ENCODE data around the gene GABRP. TPM values are rescaled to one million over a fixed set of nuclear protein-coding genes. Genes with fewer than 3 reads are reported as not detected.

Gene GABRP
- polyA plus RNA-seq, 1 donor from 2014 or later: not detected

DNA sequence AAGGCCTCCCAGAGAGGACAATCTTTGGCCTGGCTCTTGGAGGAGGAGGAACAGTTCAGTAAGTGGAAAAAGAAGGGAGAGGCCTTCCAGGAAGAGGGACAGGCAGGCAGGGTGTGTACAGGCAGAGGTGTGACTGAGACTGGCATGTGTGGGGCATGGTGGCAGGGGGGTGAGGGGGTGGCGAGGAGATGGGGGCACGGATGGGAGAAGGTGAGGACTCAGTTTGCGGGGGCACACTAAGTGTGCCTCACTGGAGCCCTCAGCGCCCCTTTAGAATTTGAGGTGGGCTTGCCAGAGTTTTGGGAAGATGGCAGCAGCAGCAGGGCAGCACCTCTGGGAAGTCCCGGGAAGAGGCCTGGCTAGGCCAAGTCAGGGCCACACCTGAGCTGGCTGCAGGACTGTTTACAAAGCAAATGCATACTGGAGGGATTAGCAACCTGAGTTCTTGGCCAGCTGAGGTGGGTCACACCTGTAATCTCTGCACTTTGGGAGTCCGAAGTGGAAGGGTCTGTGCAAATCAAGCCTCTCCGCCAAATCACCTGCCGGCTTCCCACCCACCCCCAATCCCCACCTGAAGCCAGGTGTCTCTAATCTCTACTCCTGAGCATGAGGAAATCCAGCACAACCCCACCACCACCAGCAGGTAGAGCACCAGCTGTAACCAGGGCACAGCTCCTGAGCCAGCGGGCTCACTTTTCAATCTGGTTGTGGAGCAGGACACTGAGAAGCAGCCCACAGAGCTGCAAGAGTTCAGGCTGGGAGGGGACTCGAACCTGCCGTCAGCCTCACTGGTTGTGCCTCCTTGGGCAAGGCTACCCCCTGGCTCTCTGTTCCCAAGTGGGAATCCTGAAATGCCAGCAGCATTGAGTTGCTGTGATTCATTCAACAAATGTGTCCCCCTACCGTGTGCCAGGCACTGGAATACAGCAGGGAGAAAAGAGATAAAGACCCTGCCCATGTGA lies 10.2 kb upstream of the GABRP start:
- Histone ChIP-seq H2AFZ (ENCODE audit: low read depth, low read length) (no peak overlapping the region), H3K27me3 (ENCODE audit: insufficient read depth, low read depth, low read length) (no peaks in the 10 kb centered on the region), H3K9me2 (ENCODE audit: insufficient read depth, low read length) (no peaks in the 10 kb centered on the region), H3K9me3 (ENCODE audit: low read length) (no peaks in the 10 kb centered on the region), H3K4me3 (ENCODE audit: low read length) (no peak overlapping the region), H3K9ac (ENCODE audit: low read length) (no peak overlapping the region), H4K20me1 (ENCODE audit: insufficient read depth) (no peaks in the 10 kb centered on the region), H3K79me2 (replicated peaks; ENCODE audit: insufficient read depth, low read length) (no peaks in the 10 kb centered on the region), H3F3A (ENCODE audit: insufficient read depth, low read length, poor library complexity, severe bottlenecking) (no peaks in the 10 kb centered on the region), H3K36me3 (ENCODE audit: insufficient read depth, low read length) (no peaks in the 10 kb centered on the region), H3K27ac (ENCODE audit: low read length) (no peak overlapping the region), H3K4me2 (ENCODE audit: low read length) (no peak overlapping the region)
- TF ChIP-seq EZH2 (IDR thresholded peaks at IDR 0.05; ENCODE audit: borderline replicate concordance, insufficient read depth, low read length, poor library complexity, severe bottlenecking) (no peak), TAF1 (IDR thresholded peaks at IDR 0.05; ENCODE audit: low read depth) (no peak), SMC3 (conservative IDR thresholded peaks at IDR 0.05; ENCODE audit: poor library complexity) (no peak), CTCF (IDR thresholded peaks at IDR 0.05; ENCODE audit: poor library complexity, severe bottlenecking) (no peak), POLR2AphosphoS5 (IDR thresholded peaks at IDR 0.05) (no peak), EP300 (conservative IDR thresholded peaks at IDR 0.05; ENCODE audit: poor library complexity, severe bottlenecking) (no peak), RAD21 (conservative IDR thresholded peaks at IDR 0.05) (no peak), MXI1 (conservative IDR thresholded peaks at IDR 0.05; ENCODE audit: poor library complexity, severe bottlenecking) (no peak)
- TF ChIP-seq, protein P1, sequence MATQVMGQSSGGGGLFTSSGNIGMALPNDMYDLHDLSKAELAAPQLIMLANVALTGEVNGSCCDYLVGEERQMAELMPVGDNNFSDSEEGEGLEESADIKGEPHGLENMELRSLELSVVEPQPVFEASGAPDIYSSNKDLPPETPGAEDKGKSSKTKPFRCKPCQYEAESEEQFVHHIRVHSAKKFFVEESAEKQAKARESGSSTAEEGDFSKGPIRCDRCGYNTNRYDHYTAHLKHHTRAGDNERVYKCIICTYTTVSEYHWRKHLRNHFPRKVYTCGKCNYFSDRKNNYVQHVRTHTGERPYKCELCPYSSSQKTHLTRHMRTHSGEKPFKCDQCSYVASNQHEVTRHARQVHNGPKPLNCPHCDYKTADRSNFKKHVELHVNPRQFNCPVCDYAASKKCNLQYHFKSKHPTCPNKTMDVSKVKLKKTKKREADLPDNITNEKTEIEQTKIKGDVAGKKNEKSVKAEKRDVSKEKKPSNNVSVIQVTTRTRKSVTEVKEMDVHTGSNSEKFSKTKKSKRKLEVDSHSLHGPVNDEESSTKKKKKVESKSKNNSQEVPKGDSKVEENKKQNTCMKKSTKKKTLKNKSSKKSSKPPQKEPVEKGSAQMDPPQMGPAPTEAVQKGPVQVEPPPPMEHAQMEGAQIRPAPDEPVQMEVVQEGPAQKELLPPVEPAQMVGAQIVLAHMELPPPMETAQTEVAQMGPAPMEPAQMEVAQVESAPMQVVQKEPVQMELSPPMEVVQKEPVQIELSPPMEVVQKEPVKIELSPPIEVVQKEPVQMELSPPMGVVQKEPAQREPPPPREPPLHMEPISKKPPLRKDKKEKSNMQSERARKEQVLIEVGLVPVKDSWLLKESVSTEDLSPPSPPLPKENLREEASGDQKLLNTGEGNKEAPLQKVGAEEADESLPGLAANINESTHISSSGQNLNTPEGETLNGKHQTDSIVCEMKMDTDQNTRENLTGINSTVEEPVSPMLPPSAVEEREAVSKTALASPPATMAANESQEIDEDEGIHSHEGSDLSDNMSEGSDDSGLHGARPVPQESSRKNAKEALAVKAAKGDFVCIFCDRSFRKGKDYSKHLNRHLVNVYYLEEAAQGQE (IDR thresholded peaks at IDR 0.05; ENCODE audit: borderline replicate concordance): no peak

- Histone ChIP-seq H4K20me1 (ENCODE audit: insufficient read depth) (no peaks in the 10 kb centered on the region), H3K4me2 (ENCODE audit: low read length) (no peak overlapping the region), H3K79me2 (replicated peaks; ENCODE audit: insufficient read depth, low read length) (no peaks in the 10 kb centered on the region), H3K36me3 (ENCODE audit: insufficient read depth, low read length) (no peaks in the 10 kb centered on the region), H3F3A (ENCODE audit: insufficient read depth, low read length, poor library complexity, severe bottlenecking) (no peaks in the 10 kb centered on the region), H3K4me3 (ENCODE audit: low read length) (no peak overlapping the region), H3K27me3 (ENCODE audit: insufficient read depth, low read depth, low read length) (no peaks in the 10 kb centered on the region), H2AFZ (ENCODE audit: low read depth, low read length) (no peak overlapping the region), H3K27ac (ENCODE audit: low read length) (no peak overlapping the region), H3K9ac (ENCODE audit: low read length) (no peak overlapping the region), H3K9me3 (ENCODE audit: low read length) (no peaks in the 10 kb centered on the region), H3K9me2 (ENCODE audit: insufficient read depth, low read length) (no peaks in the 10 kb centered on the region)
- TF ChIP-seq EZH2 (IDR thresholded peaks at IDR 0.05; ENCODE audit: borderline replicate concordance, insufficient read depth, low read length, poor library complexity, severe bottlenecking) (no peak), POLR2AphosphoS5 (IDR thresholded peaks at IDR 0.05) (no peak), CTCF (IDR thresholded peaks at IDR 0.05; ENCODE audit: poor library complexity, severe bottlenecking) (no peak), RAD21 (conservative IDR thresholded peaks at IDR 0.05) (no peak), TAF1 (IDR thresholded peaks at IDR 0.05; ENCODE audit: low read depth) (no peak), EP300 (conservative IDR thresholded peaks at IDR 0.05; ENCODE audit: poor library complexity, severe bottlenecking) (no peak), MXI1 (conservative IDR thresholded peaks at IDR 0.05; ENCODE audit: poor library complexity, severe bottlenecking) (no peak), SMC3 (conservative IDR thresholded peaks at IDR 0.05; ENCODE audit: poor library complexity) (no peak)
- TF ChIP-seq, protein P1 (IDR thresholded peaks at IDR 0.05; ENCODE audit: borderline replicate concordance): no peak
These were observed 8.7 kb upstream of the GABRP start for GRCh38 chr5:170774831-170775230.

All from neural cell (in vitro differentiated cells).